HepG2 (cell line): Measurements from ENCODE around the gene ST6GALNAC6. TPM values are rescaled to one million over a fixed set of nuclear protein-coding genes. Genes with fewer than 3 reads are reported as not detected.
A peak's percentile ranks its signal among the peaks of the same experiment; 100 is the strongest.

Experiments used
- ATAC-seq: fragments of 200-7000 bp; cut with Tn5 transposase; 3 replicates; pipeline ENCODE4 v1.9.1; 2020; ENCODE audit warnings: mild to moderate bottlenecking, moderate library complexity
- BruUV-seq: library from RNA; stranded (reverse); fragments of 400-500 nt; replicated peaks from 2 replicates; lab custom pipeline; 2021; lab: Mats Ljungman, UMichigan
- CTCF ChIA-PET: fragments of 300-600 bp; formaldehyde crosslinking; extraction: SDS; loops from one replicate; lab custom pipeline; 2021; ENCODE audit warnings: low total read pairs, inconsistent platforms, low intra/inter-chr PET ratio; lab: Yijun Ruan, JAX
- POLR2A ChIA-PET: fragments of 350-600 bp; sonication (Branson Sonifier 250); formaldehyde crosslinking; loops from one replicate; lab custom pipeline; 2020; ENCODE audit warnings: antibody characterized with exemption, inconsistent platforms; lab: Yijun Ruan, JAX
- DNase-seq: peaks from one replicate; pipeline ENCODE4 v3.0.0-alpha.2; 2015; ENCODE audit warnings: low spot score
- FAIRE-seq: peaks from 3 replicates; lab custom pipeline; 2011; peaks lifted over from hg19 to GRCh38; lab: Jason Lieb, UNC
- H2AFZ ChIP-seq: one replicate; pipeline ENCODE4 v1.6.1; 2011; ENCODE audit warnings: low read length, inconsistent platforms
- H3K27ac ChIP-seq: fragments of 300-600 bp; 3 replicates; pipeline ENCODE4 v1.8.0; 2011; ENCODE audit warnings: mixed run types, mild to moderate bottlenecking, mixed read lengths, low read length, inconsistent platforms; ENCODE audit not compliant: insufficient read depth; ENCODE audit errors: extremely low read length
- H3K27me3 ChIP-seq, 2 experiments: fragments of 200-600 bp in 1 of 2; 2 replicates in 1 of 2; 3 replicates in 1 of 2; pipeline versions ENCODE4 v1.6.0 to v1.8.0; 2011; ENCODE audit warnings: low read length in 2 of 2, mild to moderate bottlenecking in 2 of 2, moderate library complexity in 2 of 2, inconsistent platforms in 1 of 2; ENCODE audit not compliant: insufficient read depth in 2 of 2, control insufficient read depth in 1 of 2
- H3K36me3 ChIP-seq, 2 experiments: fragments of 200-600 bp in 1 of 2; replicated peaks in 1 of 2; 2 replicates in 1 of 2; 3 replicates in 1 of 2; pipeline versions ENCODE4 v1.5.1 to v1.8.0; 2011; ENCODE audit warnings: low read length in 2 of 2, inconsistent platforms in 1 of 2; ENCODE audit not compliant: insufficient read depth in 2 of 2, control insufficient read depth in 1 of 2
- H3K4me1 ChIP-seq: 2 replicates; pipeline ENCODE4 v1.5.1; 2012; ENCODE audit warnings: low read length, inconsistent platforms; ENCODE audit not compliant: insufficient read depth
- H3K4me2 ChIP-seq: 2 replicates; pipeline ENCODE4 v1.6.0; 2011; ENCODE audit warnings: low read depth, low read length, inconsistent platforms
- H3K4me3 ChIP-seq, 3 experiments: fragments of 200-600 bp in 1 of 3; sonication (generic), shearing (Covaris generic) in 1 of 3; replicated peaks in 1 of 3; 2 replicates each; pipeline ENCODE4 v1.5.1; 2011 to 2016; ENCODE audit warnings: low read length in 3 of 3, inconsistent platforms in 2 of 3, low read depth in 2 of 3, mild to moderate bottlenecking in 2 of 3, control low read depth in 1 of 3, mixed read lengths in 1 of 3; ENCODE audit not compliant: insufficient read depth in 1 of 3
- H3K79me2 ChIP-seq: one replicate; pipeline ENCODE4 v1.6.1; 2011; ENCODE audit warnings: low read length, inconsistent platforms; ENCODE audit not compliant: insufficient read depth
- H3K9ac ChIP-seq: 2 replicates; pipeline ENCODE4 v1.6.0; 2011; ENCODE audit warnings: mild to moderate bottlenecking, low read depth, low read length, inconsistent platforms; ENCODE audit not compliant: insufficient read depth
- H3K9me3 ChIP-seq: 2 replicates; pipeline ENCODE4 v1.5.1; 2012; ENCODE audit warnings: mild to moderate bottlenecking, low read length
- H4K20me1 ChIP-seq: 2 replicates; pipeline ENCODE4 v1.6.0; 2011; ENCODE audit warnings: inconsistent platforms, mild to moderate bottlenecking, low read length, moderate library complexity; ENCODE audit not compliant: insufficient read depth
- ARNTL ChIP-seq: sonication (generic); formaldehyde crosslinking; IDR thresholded peaks from 2 replicates; pipeline ENCODE4 v1.4.0; 2020; ENCODE audit warnings: mild to moderate bottlenecking, missing genetic modification reagents
- CBFB ChIP-seq: sonication (generic); formaldehyde crosslinking; IDR thresholded peaks from 2 replicates; pipeline ENCODE4 v1.4.0; 2020; ENCODE audit warnings: missing genetic modification reagents
- DMTF1 ChIP-seq: sonication (generic); formaldehyde crosslinking; IDR thresholded peaks from 2 replicates; pipeline ENCODE4 v1.4.0; 2020; ENCODE audit warnings: mild to moderate bottlenecking, missing genetic modification reagents
- E2F1 ChIP-seq: sonication (generic); formaldehyde crosslinking; IDR thresholded peaks from 2 replicates; pipeline ENCODE4 v1.5.0; 2020; ENCODE audit warnings: missing genetic modification reagents
- HNF4A ChIP-seq: sonication (generic); formaldehyde crosslinking; IDR thresholded peaks from 2 replicates; pipeline ENCODE4 v1.4.0; 2020; ENCODE audit warnings: missing genetic modification reagents
- SNAPC2 ChIP-seq: sonication (generic); formaldehyde crosslinking; IDR thresholded peaks from 2 replicates; pipeline ENCODE4 v1.8.1; 2022; ENCODE audit warnings: mild to moderate bottlenecking, missing genetic modification reagents
- SRY ChIP-seq: sonication (generic); formaldehyde crosslinking; IDR thresholded peaks from 2 replicates; pipeline ENCODE4 v1.8.0; 2022; ENCODE audit warnings: mild to moderate bottlenecking, missing genetic modification reagents
- TRIM22 ChIP-seq: fragments of 450-650 bp; IDR thresholded peaks from 2 replicates; pipeline ENCODE4 v1.6.1; 2017
- ZGPAT ChIP-seq: IDR thresholded peaks from 2 replicates; pipeline ENCODE4 v1.6.1; 2016; ENCODE audit warnings: mild to moderate bottlenecking
- ZMYM3 ChIP-seq: sonication (generic); formaldehyde crosslinking; IDR thresholded peaks from 2 replicates; pipeline ENCODE4 v1.5.1; 2020; ENCODE audit warnings: mild to moderate bottlenecking, missing genetic modification reagents
- ZNF121 ChIP-seq: sonication (generic); formaldehyde crosslinking; IDR thresholded peaks from 2 replicates; pipeline ENCODE4 v1.5.0; 2020; ENCODE audit warnings: mild to moderate bottlenecking, missing genetic modification reagents
- ZNF496 ChIP-seq: sonication (generic); formaldehyde crosslinking; IDR thresholded peaks from 2 replicates; pipeline ENCODE4 v1.8.1; 2023; ENCODE audit warnings: mild to moderate bottlenecking, moderate library complexity, missing genetic modification reagents; ENCODE audit not compliant: insufficient replicate concordance
- ZNF687 ChIP-seq: sonication (generic); formaldehyde crosslinking; IDR thresholded peaks from 2 replicates; pipeline ENCODE4 v1.5.1; 2020; ENCODE audit warnings: mild to moderate bottlenecking, missing genetic modification reagents, moderate library complexity
- WGBS: methylation state at CpG from one replicate; pipeline ENCODE4 v1.1.6; 2017; ENCODE audit warnings: low lambda C conversion rate; 5-methylcytosine and 5-hydroxymethylcytosine counted together
- in situ Hi-C: cut with HindIII; loops from 2 replicates; pipeline ENCODE4 v1.10.0; 2017; ENCODE audit warnings: low pct_unique_long_range_greater_than_20kb; ENCODE audit not compliant: extremely low pct_ligation_motif_present
- intact Hi-C: fragments of 100-400 bp; cut with micrococcal nuclease; formaldehyde crosslinking; loops from one replicate; pipeline ENCODE4 v1.10.0; 2022; ENCODE audit not compliant: unreplicated experiment
- polyA plus RNA-seq, 8 experiments: library from polyadenylated mRNA; depleted of rRNA in 3 of 8; stranded (reverse) in 7 of 8; unstranded in 1 of 8; fragments of >200 nt; fragmentation: Illumina TruSeq in 4 of 8; extraction: Trizol in 4 of 8; gene quantifications; 2 replicates each; pipeline versions ENCODE4 v1.2.1 to v1.2.3, GENCODE V29; 2011 to 2016; ENCODE audit warnings: low read depth in 4 of 8, missing spikeins in 1 of 8, mixed read lengths in 1 of 8; ENCODE audit not compliant: insufficient read depth in 1 of 8
- total RNA-seq, 5 experiments: library from RNA; depleted of rRNA; stranded (reverse); fragments of >200 nt; fragmentation: Illumina TruSeq; extraction: Trizol; gene quantifications; 2 replicates each; pipeline ENCODE4 v1.2.3, GENCODE V29; 2016; ENCODE audit warnings: low read depth in 1 of 5

The ST6GALNAC6 gene
- total and polyA plus RNA-seq, 2 of the 13 experiments (the other 11 are each of a cell fraction or from before 2014, with no cell fraction given): 18.5 to 65.4 TPM

- H2AFZ ChIP-seq: no peak overlapping the region
- DNase-seq (no peak), FAIRE-seq (no peak), ATAC-seq (peak; percentile 51)
- ChIA-PET POLR2A (interaction anchor here (0.5 to 0.6 kb wide), 2 partner anchors 25 to 61 kb away, joined by 3 to 4 read pairs; no protein-coding TSS in a partner anchor), CTCF (no interaction called here)
- in situ Hi-C loops: no loop called here
- H3K9me3 ChIP-seq: no peaks in the 10 kb centered on the region
- no peak overlapping the region for H3K27ac ChIP-seq
- H3K36me3 ChIP-seq: no peaks in the 10 kb centered on the region
- H3K79me2 ChIP-seq: no peaks in the 10 kb centered on the region
- 0 out of 5 replicates have a peak, but pooled peaks cover 0 to 1% of the 10 kb centered on the region in 2 experiments for H3K27me3 ChIP-seq
- peak overlapping the region in 1 of 3 experiments; percentile 38; a peak in 2 of 6 replicates for H3K4me3 ChIP-seq
- 6% methylated on average over 5 of the region's 11 CpGs for WGBS
- intact Hi-C loops: no loop called here
- H4K20me1 ChIP-seq: no peaks in the 10 kb centered on the region
- no TSS peak for BruUV-seq
- peak overlapping the region; percentile 34; the same call in 1 of the 2 replicates for H3K9ac ChIP-seq
- H3K4me2 ChIP-seq: peak overlapping the region; percentile 67
- H3K4me1 ChIP-seq: peaks cover 71% of the 10 kb centered on the region
- no peak for TF ChIP-seq ZNF121 (CRISPR knock-in tag)
- no peak for TF ChIP-seq ARNTL (CRISPR knock-in tag)
- no peak for TF ChIP-seq ZNF496 (CRISPR knock-in tag)
- no peak for TF ChIP-seq SRY
- TF ChIP-seq TRIM22: no peak
- TF ChIP-seq ZGPAT: 0 out of 2 replicates have a peak, but pooled peaks have one; percentile 22
- TF ChIP-seq ZNF687 (CRISPR knock-in tag): peak; percentile 78
- TF ChIP-seq CBFB: no peak
- no peak for TF ChIP-seq SNAPC2 (CRISPR knock-in tag)
- TF ChIP-seq ZMYM3 (CRISPR knock-in tag): peak; percentile 92
- TF ChIP-seq DMTF1: no peak
- peak; percentile 33; the same call in 1 of the 2 replicates for TF ChIP-seq HNF4A (CRISPR knock-in tag)
- no peak for TF ChIP-seq E2F1 (CRISPR knock-in tag)
These were observed 43.2 kb downstream of the ST6GALNAC6 start for GRCh38 chr9:127856094-127856728.
